CD8-positive, alpha-beta memory T cell (primary cell): ENCODE results near the gene C4BPA. TPM values are rescaled to one million over a fixed set of nuclear protein-coding genes. Genes with fewer than 3 reads are reported as not detected.

Source experiments
- polyA plus RNA-seq: library from polyadenylated mRNA; unstranded; fragments of 300-500 nt; fragmentation: Illumina TruSeq; gene quantifications from one replicate; pipeline ENCODE4 v1.2.3, GENCODE V29; 2021
- total RNA-seq, 2 experiments: library from RNA; stranded (reverse); gene quantifications; one replicate each; pipeline ENCODE4 v1.2.3, GENCODE V29; 2021

C4BPA gene
- total and polyA plus RNA-seq, 3 experiments from 2014 or later: not detected

Other genes starting within 250 kb of the C4BPA start
- not detected for gene IL20, start 238.6 kb upstream of the C4BPA start, total RNA-seq
- not detected for gene IL20, start 238.6 kb upstream of the C4BPA start, polyA plus RNA-seq
- 1 to 10 TPM; 2.0 to 2.9 TPM for gene IL24, start 206.8 kb upstream of the C4BPA start, total RNA-seq
- gene IL24, start 206.8 kb upstream of the C4BPA start, polyA plus RNA-seq: 22.5 TPM
- 10 to 100 TPM; 75.1 to 75.6 TPM for gene FCMR, start 182.3 kb upstream of the C4BPA start, total RNA-seq
- 574 TPM for gene FCMR, start 182.3 kb upstream of the C4BPA start, polyA plus RNA-seq
- under 1 TPM; 0.04 to 0.33 TPM for gene PIGR, start 157.8 kb upstream of the C4BPA start, total RNA-seq
- gene PIGR, start 157.8 kb upstream of the C4BPA start, polyA plus RNA-seq: not detected
- not detected for gene FCAMR, start 133.8 kb upstream of the C4BPA start, total RNA-seq
- gene FCAMR, start 133.8 kb upstream of the C4BPA start, polyA plus RNA-seq: not detected
- not detected for gene C1orf116, start 71.5 kb upstream of the C4BPA start, total RNA-seq
- not detected for gene C1orf116, start 71.5 kb upstream of the C4BPA start, polyA plus RNA-seq
- gene YOD1, start 53.0 kb upstream of the C4BPA start, total RNA-seq: 10 to 100 TPM; 10.3 to 10.6 TPM
- 0.98 TPM for gene YOD1, start 53.0 kb upstream of the C4BPA start, polyA plus RNA-seq
- gene PFKFB2, start 51.0 kb upstream of the C4BPA start, total RNA-seq: 1 to 10 TPM; 3.0 to 3.9 TPM
- 0.29 TPM for gene PFKFB2, start 51.0 kb upstream of the C4BPA start, polyA plus RNA-seq
- under 1 TPM in 1 of 2 experiments, not detected in 1; 0.51 TPM for gene C4BPB, start 15.4 kb upstream of the C4BPA start, total RNA-seq
- gene C4BPB, start 15.4 kb upstream of the C4BPA start, polyA plus RNA-seq: not detected
- 10 to 100 TPM; 85.2 to 94.6 TPM for gene CD55, start 217.4 kb downstream of the C4BPA start, total RNA-seq
- gene CD55, start 217.4 kb downstream of the C4BPA start, polyA plus RNA-seq: 61.1 TPM